Erythroblast (primary cell): ENCODE results near the gene ZNF362.

Experiments
- GATA1 ChIP-seq: IDR thresholded peaks from 2 replicates; pipeline ENCODE4 v1.6.1; 2011; ENCODE audit warnings: low read depth, mild to moderate bottlenecking, control low read depth, low read length, moderate library complexity
- POLR2A ChIP-seq: IDR thresholded peaks from 2 replicates; pipeline ENCODE4 v1.6.1; 2011; ENCODE audit warnings: mild to moderate bottlenecking, low read length

- TF ChIP-seq POLR2A (no peak), GATA1 (no peak)
Observed at GRCh38 chr1:33272509-33272908, 16.2 kb downstream of the ZNF362 start.
